SK-N-SH treated with all-trans-retinoic acid at 6 μM for 48 hours (cell line): ENCODE data around the gene CCSER1.
"Not testable (repeated sequence)": the region's sequence is repeated elsewhere in the genome, so short reads cannot be mapped to it uniquely, and the experiment has no call there.

Experiments
- ATAC-seq: fragments of 200-7000 bp; cut with Tn5 transposase; 3 replicates; pipeline ENCODE4 v1.9.1; 2020; ENCODE audit warnings: mild to moderate bottlenecking, moderate library complexity
- ARNTL ChIP-seq: fragments of 450-650 bp; formaldehyde crosslinking; IDR thresholded peaks from 2 replicates; pipeline ENCODE4 v1.5.0; 2020; ENCODE audit warnings: low read depth, mild to moderate bottlenecking, moderate library complexity, borderline replicate concordance
- BACH2 ChIP-seq: fragments of 250-450 bp; sonication (Bioruptor Pico); IDR thresholded peaks from 2 replicates; pipeline ENCODE4 v1.9.0; 2021; ENCODE audit warnings: mild to moderate bottlenecking, borderline replicate concordance
- CSDC2 ChIP-seq: fragments of 250-450 bp; sonication (Bioruptor Pico); IDR thresholded peaks from 2 replicates; pipeline ENCODE4 v1.5.0; 2020; ENCODE audit warnings: mild to moderate bottlenecking, moderate library complexity
- ESRRG ChIP-seq: fragments of 250-450 bp; sonication (Bioruptor Pico); IDR thresholded peaks from 2 replicates; pipeline ENCODE4 v1.6.1; 2021; ENCODE audit warnings: mild to moderate bottlenecking
- GLIS3 ChIP-seq: fragments of 250-450 bp; sonication (Bioruptor Pico); IDR thresholded peaks from 2 replicates; pipeline ENCODE4 v1.5.0; 2020; ENCODE audit warnings: mild to moderate bottlenecking, moderate library complexity
- ISL1 ChIP-seq: fragments of 250-450 bp; sonication (Bioruptor Pico); IDR thresholded peaks from 2 replicates; pipeline ENCODE4 v2.1.2; 2022; ENCODE audit warnings: mild to moderate bottlenecking, moderate library complexity
- PPARA ChIP-seq: fragments of 250-450 bp; sonication (Bioruptor Pico); IDR thresholded peaks from 2 replicates; pipeline ENCODE4 v1.5.0; 2020; ENCODE audit warnings: mild to moderate bottlenecking, borderline replicate concordance
- RARB ChIP-seq: fragments of 250-450 bp; sonication (Bioruptor Pico); IDR thresholded peaks from 2 replicates; pipeline ENCODE4 v1.8.0; 2021; ENCODE audit warnings: mild to moderate bottlenecking, moderate library complexity
- SNAI2 ChIP-seq: fragments of 250-450 bp; sonication (Bioruptor Pico); IDR thresholded peaks from 2 replicates; pipeline ENCODE4 v1.5.0; 2020; ENCODE audit warnings: mild to moderate bottlenecking, moderate library complexity
- TCF4 ChIP-seq: fragments of 250-450 bp; sonication (Bioruptor Pico); IDR thresholded peaks from 2 replicates; pipeline ENCODE4 v1.8.0; 2021; ENCODE audit warnings: mild to moderate bottlenecking, moderate library complexity, borderline replicate concordance
- TOX ChIP-seq: fragments of 250-450 bp; sonication (Bioruptor Pico); IDR thresholded peaks from 2 replicates; pipeline ENCODE4 v1.8.0; 2021; ENCODE audit warnings: mild to moderate bottlenecking, moderate library complexity, borderline replicate concordance
- ZC3H10 ChIP-seq: fragments of 250-450 bp; sonication (Bioruptor Pico); IDR thresholded peaks from 2 replicates; pipeline ENCODE4 v1.5.1; 2021; ENCODE audit warnings: mild to moderate bottlenecking, moderate library complexity
- ZFP3 ChIP-seq: fragments of 250-450 bp; sonication (Bioruptor Pico); IDR thresholded peaks from 2 replicates; pipeline ENCODE4 v1.5.0; 2020; ENCODE audit warnings: mild to moderate bottlenecking, moderate library complexity
- ZFP30 ChIP-seq: fragments of 450-650 bp; formaldehyde crosslinking; IDR thresholded peaks from 2 replicates; pipeline ENCODE4 v1.5.0; 2022; ENCODE audit warnings: mild to moderate bottlenecking, moderate library complexity
- ZNF565 ChIP-seq: fragments of 450-650 bp; formaldehyde crosslinking; conservative IDR thresholded peaks from 2 replicates; pipeline ENCODE4 v1.5.0; 2020; ENCODE audit warnings: low read depth, mild to moderate bottlenecking, moderate library complexity
- ZNF70 ChIP-seq: fragments of 450-650 bp; formaldehyde crosslinking; IDR thresholded peaks from 2 replicates; pipeline ENCODE4 v1.5.0; 2020; ENCODE audit warnings: mild to moderate bottlenecking, moderate library complexity
- TF ChIP-seq, protein P1 (sequence below): fragments of 250-450 bp; sonication (Bioruptor Pico); IDR thresholded peaks from 2 replicates; pipeline ENCODE4 v1.5.1; 2021; ENCODE audit warnings: mild to moderate bottlenecking, moderate library complexity
- TF ChIP-seq, protein P2 (sequence below): fragments of 250-450 bp; sonication (Bioruptor Pico); IDR thresholded peaks from 2 replicates; pipeline ENCODE4 v1.8.0; 2021; ENCODE audit warnings: low read depth, mild to moderate bottlenecking, moderate library complexity, borderline replicate concordance
- TF ChIP-seq, protein P3 (sequence below): fragments of 250-450 bp; sonication (Bioruptor Pico); IDR thresholded peaks from 2 replicates; pipeline ENCODE4 v1.5.0; 2020; ENCODE audit warnings: mild to moderate bottlenecking, moderate library complexity

Gene CCSER1

DNA sequence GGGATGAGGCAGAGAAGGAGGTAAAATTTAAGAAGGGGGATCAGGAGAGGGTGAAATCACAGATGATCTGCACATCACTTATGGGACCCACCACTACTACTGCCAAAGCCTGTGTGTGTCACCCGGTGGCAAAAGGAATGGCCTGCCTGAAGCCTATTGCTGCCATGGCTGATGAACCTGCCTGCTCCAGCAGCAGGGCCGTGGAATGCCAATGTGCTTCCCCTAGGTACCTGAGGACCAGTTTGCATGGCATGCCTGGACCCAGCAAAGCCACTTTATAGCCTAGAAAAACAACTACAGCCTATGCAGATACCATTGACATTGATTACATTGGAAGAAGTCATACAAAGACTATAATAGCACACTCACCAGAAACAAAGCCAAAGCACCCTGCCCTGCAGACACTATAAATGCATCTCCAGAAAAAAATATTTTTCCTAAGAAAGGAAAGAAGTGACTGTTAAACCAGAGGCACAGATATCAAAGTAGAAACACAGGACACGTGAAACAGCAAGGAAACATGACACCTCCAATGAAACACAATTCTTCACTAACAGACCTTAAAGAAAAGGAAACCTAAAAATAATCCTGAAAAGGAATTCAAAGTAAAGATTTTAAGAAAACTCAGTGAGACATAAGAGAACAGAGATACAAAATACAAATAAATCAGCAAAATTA lies 1495.9 kb downstream of the CCSER1 start:
- no peak for ATAC-seq
- TF ChIP-seq, protein P1, sequence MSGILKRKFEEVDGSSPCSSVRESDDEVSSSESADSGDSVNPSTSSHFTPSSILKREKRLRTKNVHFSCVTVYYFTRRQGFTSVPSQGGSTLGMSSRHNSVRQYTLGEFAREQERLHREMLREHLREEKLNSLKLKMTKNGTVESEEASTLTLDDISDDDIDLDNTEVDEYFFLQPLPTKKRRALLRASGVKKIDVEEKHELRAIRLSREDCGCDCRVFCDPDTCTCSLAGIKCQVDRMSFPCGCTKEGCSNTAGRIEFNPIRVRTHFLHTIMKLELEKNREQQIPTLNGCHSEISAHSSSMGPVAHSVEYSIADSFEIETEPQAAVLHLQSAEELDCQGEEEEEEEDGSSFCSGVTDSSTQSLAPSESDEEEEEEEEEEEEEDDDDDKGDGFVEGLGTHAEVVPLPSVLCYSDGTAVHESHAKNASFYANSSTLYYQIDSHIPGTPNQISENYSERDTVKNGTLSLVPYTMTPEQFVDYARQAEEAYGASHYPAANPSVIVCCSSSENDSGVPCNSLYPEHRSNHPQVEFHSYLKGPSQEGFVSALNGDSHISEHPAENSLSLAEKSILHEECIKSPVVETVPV (CRISPR knock-in tag): no peak
- TF ChIP-seq ZC3H10 (CRISPR knock-in tag): no peak
- TF ChIP-seq ZNF565 (CRISPR knock-in tag): no peak
- no peak for TF ChIP-seq ZFP3 (CRISPR knock-in tag)
- TF ChIP-seq, protein P2, sequence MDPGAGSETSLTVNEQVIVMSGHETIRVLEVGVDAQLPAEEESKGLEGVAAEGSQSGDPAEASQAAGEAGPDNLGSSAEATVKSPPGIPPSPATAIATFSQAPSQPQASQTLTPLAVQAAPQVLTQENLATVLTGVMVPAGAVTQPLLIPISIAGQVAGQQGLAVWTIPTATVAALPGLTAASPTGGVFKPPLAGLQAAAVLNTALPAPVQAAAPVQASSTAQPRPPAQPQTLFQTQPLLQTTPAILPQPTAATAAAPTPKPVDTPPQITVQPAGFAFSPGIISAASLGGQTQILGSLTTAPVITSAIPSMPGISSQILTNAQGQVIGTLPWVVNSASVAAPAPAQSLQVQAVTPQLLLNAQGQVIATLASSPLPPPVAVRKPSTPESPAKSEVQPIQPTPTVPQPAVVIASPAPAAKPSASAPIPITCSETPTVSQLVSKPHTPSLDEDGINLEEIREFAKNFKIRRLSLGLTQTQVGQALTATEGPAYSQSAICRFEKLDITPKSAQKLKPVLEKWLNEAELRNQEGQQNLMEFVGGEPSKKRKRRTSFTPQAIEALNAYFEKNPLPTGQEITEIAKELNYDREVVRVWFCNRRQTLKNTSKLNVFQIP: no peak
- TF ChIP-seq ISL1: no peak
- TF ChIP-seq TCF4: no peak
- TF ChIP-seq ESRRG: no peak
- TF ChIP-seq ZNF70 (CRISPR knock-in tag): no peak
- TF ChIP-seq BACH2 (CRISPR knock-in tag): no peak
- TF ChIP-seq, protein P3, sequence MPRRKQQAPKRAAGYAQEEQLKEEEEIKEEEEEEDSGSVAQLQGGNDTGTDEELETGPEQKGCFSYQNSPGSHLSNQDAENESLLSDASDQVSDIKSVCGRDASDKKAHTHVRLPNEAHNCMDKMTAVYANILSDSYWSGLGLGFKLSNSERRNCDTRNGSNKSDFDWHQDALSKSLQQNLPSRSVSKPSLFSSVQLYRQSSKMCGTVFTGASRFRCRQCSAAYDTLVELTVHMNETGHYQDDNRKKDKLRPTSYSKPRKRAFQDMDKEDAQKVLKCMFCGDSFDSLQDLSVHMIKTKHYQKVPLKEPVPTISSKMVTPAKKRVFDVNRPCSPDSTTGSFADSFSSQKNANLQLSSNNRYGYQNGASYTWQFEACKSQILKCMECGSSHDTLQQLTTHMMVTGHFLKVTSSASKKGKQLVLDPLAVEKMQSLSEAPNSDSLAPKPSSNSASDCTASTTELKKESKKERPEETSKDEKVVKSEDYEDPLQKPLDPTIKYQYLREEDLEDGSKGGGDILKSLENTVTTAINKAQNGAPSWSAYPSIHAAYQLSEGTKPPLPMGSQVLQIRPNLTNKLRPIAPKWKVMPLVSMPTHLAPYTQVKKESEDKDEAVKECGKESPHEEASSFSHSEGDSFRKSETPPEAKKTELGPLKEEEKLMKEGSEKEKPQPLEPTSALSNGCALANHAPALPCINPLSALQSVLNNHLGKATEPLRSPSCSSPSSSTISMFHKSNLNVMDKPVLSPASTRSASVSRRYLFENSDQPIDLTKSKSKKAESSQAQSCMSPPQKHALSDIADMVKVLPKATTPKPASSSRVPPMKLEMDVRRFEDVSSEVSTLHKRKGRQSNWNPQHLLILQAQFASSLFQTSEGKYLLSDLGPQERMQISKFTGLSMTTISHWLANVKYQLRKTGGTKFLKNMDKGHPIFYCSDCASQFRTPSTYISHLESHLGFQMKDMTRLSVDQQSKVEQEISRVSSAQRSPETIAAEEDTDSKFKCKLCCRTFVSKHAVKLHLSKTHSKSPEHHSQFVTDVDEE (CRISPR knock-in tag): no peak
- no peak for TF ChIP-seq ARNTL (CRISPR knock-in tag)

DNA sequence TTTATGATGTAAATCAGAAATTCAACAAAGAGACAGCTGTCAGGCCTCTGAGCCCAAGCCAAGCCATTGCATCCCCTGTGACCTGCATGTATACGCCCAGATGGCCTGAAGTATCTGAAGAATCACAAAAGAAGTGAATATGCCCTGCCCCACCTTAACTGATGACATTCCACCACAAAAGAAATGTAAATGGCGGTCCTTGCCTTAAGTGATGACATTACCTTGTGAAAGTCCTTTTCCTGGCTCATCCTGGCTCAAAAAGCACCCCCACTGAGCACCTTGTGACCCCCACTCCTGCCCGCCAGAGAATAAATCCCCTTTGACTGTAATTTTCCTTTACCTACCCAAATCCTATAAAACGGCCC lies 1496.4 kb downstream of the CCSER1 start:
- not testable (repeated sequence) for ATAC-seq

DNA sequence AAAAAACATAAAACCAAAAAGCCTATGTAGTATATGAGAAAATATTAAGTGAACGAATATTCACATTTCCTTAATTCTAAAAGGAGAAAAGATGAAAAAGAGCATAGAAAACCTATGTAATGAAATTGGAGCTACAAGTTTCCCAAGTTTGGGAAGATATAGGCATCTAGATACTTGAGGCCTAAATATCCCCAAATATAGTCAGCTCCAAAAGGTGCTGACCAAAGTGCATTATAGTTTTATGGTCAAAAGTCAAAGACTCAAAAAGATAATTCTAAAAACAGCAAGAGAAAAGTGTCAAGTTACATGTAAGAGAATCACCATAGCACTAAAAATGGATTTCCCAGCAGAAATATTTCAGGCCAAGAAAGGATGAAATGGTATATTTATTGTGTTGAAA lies 1502.9 kb downstream of the CCSER1 start:
- TF ChIP-seq GLIS3 (CRISPR knock-in tag) (no peak), ZFP3 (CRISPR knock-in tag) (no peak), ZFP30 (CRISPR knock-in tag) (no peak)
- no peak for ATAC-seq

DNA sequence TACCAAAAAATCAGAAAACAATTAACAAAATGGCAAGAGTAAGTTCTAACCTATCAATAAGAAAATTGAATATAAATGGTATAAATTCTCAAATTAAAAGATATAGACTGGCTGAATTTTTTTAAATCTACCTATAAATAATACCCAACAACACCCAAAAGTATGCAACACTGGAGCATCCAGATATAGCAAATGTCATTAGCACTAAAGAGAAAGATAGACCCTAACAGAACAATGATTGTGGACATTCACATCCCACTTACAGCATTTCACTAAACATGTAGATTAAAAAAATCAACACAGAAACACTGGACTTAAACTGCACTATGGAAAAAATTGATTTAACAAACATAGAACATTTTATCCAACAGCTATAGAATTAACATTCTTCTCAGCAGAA lies 1503.6 kb downstream of the CCSER1 start:
- ATAC-seq: no peak
- TF ChIP-seq ZFP3 (CRISPR knock-in tag) (no peak), ZC3H10 (CRISPR knock-in tag) (no peak), CSDC2 (CRISPR knock-in tag) (no peak), SNAI2 (CRISPR knock-in tag) (no peak), TOX (CRISPR knock-in tag) (no peak), BACH2 (CRISPR knock-in tag) (no peak), PPARA (CRISPR knock-in tag) (no peak), ESRRG (no peak), RARB (CRISPR knock-in tag) (no peak)
- TF ChIP-seq, protein P3 (CRISPR knock-in tag): no peak
